Measurements from ENCODE around the gene PHLPP1. TPM values are rescaled to one million over a fixed set of nuclear protein-coding genes. Genes with fewer than 3 reads are reported as not detected.
A peak's percentile ranks its signal among the peaks of the same experiment; 100 is the strongest.

PHLPP1 gene
- total and polyA plus RNA-seq, 5 experiments from 2014 or later, result 0.17 to 9.4 (median 0.44) TPM

GRCh38 chr18:62857263-62857976 lies 142.1 kb downstream of the PHLPP1 start:
- DNase-seq (no peak), ATAC-seq (no peak)
- Mint-ChIP-seq H3K27ac (no peak overlapping the region), H3K36me3 (peaks cover 0 to 2% (median 2%) of the 10 kb centered on the region in 3 donors), H3K27me3 (no peaks in the 10 kb centered on the region), H3K4me3 (no peak overlapping the region), H3K9me3 (no peaks in the 10 kb centered on the region), H3K4me1 (peaks cover 0 to 2% (median 0%) of the 10 kb centered on the region in 4 donors)
- POLR2A ChIA-PET, result no interaction called here

- no peaks in the 10 kb centered on the region for H3K27me3 Mint-ChIP-seq
- no peak for DNase-seq
- H3K36me3 Mint-ChIP-seq, result peaks cover 0 to 6% (median 6%) of the 10 kb centered on the region in 3 donors
- no peaks in the 10 kb centered on the region for H3K9me3 Mint-ChIP-seq
- ATAC-seq, result no peak
- no peak overlapping the region for H3K27ac Mint-ChIP-seq
- no peaks in the 10 kb centered on the region for H3K4me1 Mint-ChIP-seq
- POLR2A ChIA-PET, result no interaction called here
- H3K4me3 Mint-ChIP-seq, result no peak overlapping the region
Observed at GRCh38 chr18:62860062-62860461, 144.7 kb downstream of the PHLPP1 start.

- Mint-ChIP-seq H3K27me3 (no peaks in the 10 kb centered on the region), H3K36me3 (peaks cover 0 to 6% (median 6%) of the 10 kb centered on the region in 3 donors), H3K27ac (no peak overlapping the region), H3K4me3 (no peak overlapping the region), H3K9me3 (no peaks in the 10 kb centered on the region), H3K4me1 (no peaks in the 10 kb centered on the region)
- no peak for DNase-seq
- ATAC-seq, result no peak
- POLR2A ChIA-PET, result no interaction called here
Observed at GRCh38 chr18:62862466-62862865, 147.1 kb downstream of the PHLPP1 start.

GRCh38 chr18:62863579-62864001 lies 148.2 kb downstream of the PHLPP1 start:
- Mint-ChIP-seq H3K27ac (no peak overlapping the region), H3K36me3 (peaks cover 0 to 6% (median 6%) of the 10 kb centered on the region in 3 donors), H3K27me3 (no peaks in the 10 kb centered on the region), H3K4me3 (no peak overlapping the region), H3K4me1 (peaks cover 0 to 4% (median 0%) of the 10 kb centered on the region in 4 donors), H3K9me3 (no peaks in the 10 kb centered on the region)
- POLR2A ChIA-PET, result no interaction called here
- no peak for DNase-seq
- no peak for ATAC-seq

GRCh38 chr18:62865498-62865897 lies 150.2 kb downstream of the PHLPP1 start:
- no peaks in the 10 kb centered on the region for H3K9me3 Mint-ChIP-seq
- H3K36me3 Mint-ChIP-seq, result peaks cover 0 to 6% (median 6%) of the 10 kb centered on the region in 3 donors
- POLR2A ChIA-PET, result no interaction called here
- peak overlapping the region in 1 of 10 donors; percentile 6 for H3K27ac Mint-ChIP-seq
- H3K4me3 Mint-ChIP-seq, result no peak overlapping the region
- peaks cover 10 to 22% (median 15%) of the 10 kb centered on the region in 4 donors for H3K4me1 Mint-ChIP-seq
- no peaks in the 10 kb centered on the region for H3K27me3 Mint-ChIP-seq
- DNase-seq (no peak), ATAC-seq (no peak)

- H3K4me1 Mint-ChIP-seq, result peaks cover 10 to 22% (median 15%) of the 10 kb centered on the region in 4 donors
- ATAC-seq (no peak), DNase-seq (no peak)
- peak overlapping the region in 5 of 10 donors; percentile 2 to 86 (median 44) for H3K27ac Mint-ChIP-seq
- no peaks in the 10 kb centered on the region for H3K27me3 Mint-ChIP-seq
- peak overlapping the region in 1 of 10 donors; percentile 12 for H3K4me3 Mint-ChIP-seq
- POLR2A ChIA-PET, result no interaction called here
- H3K9me3 Mint-ChIP-seq, result no peaks in the 10 kb centered on the region
- H3K36me3 Mint-ChIP-seq, result peaks cover 0 to 3% (median 3%) of the 10 kb centered on the region in 3 donors
Observed at GRCh38 chr18:62867534-62867933, 152.2 kb downstream of the PHLPP1 start.

GRCh38 chr18:62868645-62869044 lies 153.3 kb downstream of the PHLPP1 start:
- POLR2A ChIA-PET, result no interaction called here
- ATAC-seq (no peak), DNase-seq (no peak)
- Mint-ChIP-seq H3K36me3 (no peaks in the 10 kb centered on the region), H3K4me3 (peak overlapping the region in 6 of 10 donors; percentile 80 to 88 (median 82)), H3K27me3 (no peaks in the 10 kb centered on the region), H3K4me1 (peaks cover 10 to 22% (median 15%) of the 10 kb centered on the region in 4 donors), H3K27ac (peak overlapping the region; percentile 89 to 98 (median 94)), H3K9me3 (no peaks in the 10 kb centered on the region)

- no peaks in the 10 kb centered on the region for H3K27me3 Mint-ChIP-seq
- H3K9me3 Mint-ChIP-seq, result no peaks in the 10 kb centered on the region
- H3K27ac Mint-ChIP-seq, result peak overlapping the region in 3 of 10 donors; percentile 13 to 98 (median 98)
- POLR2A ChIA-PET, result no interaction called here
- DNase-seq, result no peak
- no peak overlapping the region for H3K4me3 Mint-ChIP-seq
- ATAC-seq, result no peak
- H3K4me1 Mint-ChIP-seq, result peaks cover 13 to 24% (median 21%) of the 10 kb centered on the region in 4 donors
- H3K36me3 Mint-ChIP-seq, result no peaks in the 10 kb centered on the region
Observed at GRCh38 chr18:62870643-62871042, 155.3 kb downstream of the PHLPP1 start.

- POLR2A ChIA-PET, result no interaction called here
- Mint-ChIP-seq H3K4me1 (peaks cover 8 to 26% (median 18%) of the 10 kb centered on the region in 4 donors), H3K9me3 (no peaks in the 10 kb centered on the region), H3K27me3 (no peaks in the 10 kb centered on the region), H3K4me3 (no peak overlapping the region), H3K27ac (peak overlapping the region in 1 of 10 donors; percentile 29), H3K36me3 (no peaks in the 10 kb centered on the region)
- DNase-seq, result no peak
- ATAC-seq, result no peak
Observed at GRCh38 chr18:62875323-62875722, 160.0 kb downstream of the PHLPP1 start.

GRCh38 chr18:62876111-62876510 lies 160.8 kb downstream of the PHLPP1 start:
- Mint-ChIP-seq H3K27ac (peak overlapping the region in 2 of 10 donors; percentile 5 to 35), H3K27me3 (no peaks in the 10 kb centered on the region), H3K4me3 (no peak overlapping the region), H3K4me1 (peaks cover 8 to 25% (median 19%) of the 10 kb centered on the region in 4 donors), H3K9me3 (no peaks in the 10 kb centered on the region), H3K36me3 (no peaks in the 10 kb centered on the region)
- POLR2A ChIA-PET, result no interaction called here
- ATAC-seq (no peak), DNase-seq (no peak)

GRCh38 chr18:62876828-62877227 lies 161.5 kb downstream of the PHLPP1 start:
- DNase-seq (no peak), ATAC-seq (no peak)
- no peak overlapping the region for H3K27ac Mint-ChIP-seq
- no peaks in the 10 kb centered on the region for H3K27me3 Mint-ChIP-seq
- H3K4me3 Mint-ChIP-seq, result no peak overlapping the region
- POLR2A ChIA-PET, result no interaction called here
- no peaks in the 10 kb centered on the region for H3K36me3 Mint-ChIP-seq
- H3K4me1 Mint-ChIP-seq, result peaks cover 8 to 25% (median 19%) of the 10 kb centered on the region in 4 donors
- no peaks in the 10 kb centered on the region for H3K9me3 Mint-ChIP-seq

- POLR2A ChIA-PET, result no interaction called here
- H3K36me3 Mint-ChIP-seq, result no peaks in the 10 kb centered on the region
- peaks cover 8 to 25% (median 20%) of the 10 kb centered on the region in 4 donors for H3K4me1 Mint-ChIP-seq
- H3K4me3 Mint-ChIP-seq, result no peak overlapping the region
- ATAC-seq, result no peak
- peak overlapping the region in 1 of 10 donors; percentile 7 for H3K27ac Mint-ChIP-seq
- DNase-seq, result no peak
- no peaks in the 10 kb centered on the region for H3K27me3 Mint-ChIP-seq
- H3K9me3 Mint-ChIP-seq, result no peaks in the 10 kb centered on the region
Observed at GRCh38 chr18:62877411-62878221, 162.3 kb downstream of the PHLPP1 start.

- Mint-ChIP-seq H3K27ac (peak overlapping the region in 2 of 10 donors; percentile 7), H3K27me3 (no peaks in the 10 kb centered on the region), H3K9me3 (no peaks in the 10 kb centered on the region), H3K36me3 (no peaks in the 10 kb centered on the region), H3K4me3 (no peak overlapping the region), H3K4me1 (peaks cover 8 to 25% (median 20%) of the 10 kb centered on the region in 4 donors)
- no peak for ATAC-seq
- POLR2A ChIA-PET, result no interaction called here
- DNase-seq, result no peak
Observed at GRCh38 chr18:62878305-62878704, 163.0 kb downstream of the PHLPP1 start.
